ENCODE measurements around the gene LMF1.

LMF1 gene

DNA sequence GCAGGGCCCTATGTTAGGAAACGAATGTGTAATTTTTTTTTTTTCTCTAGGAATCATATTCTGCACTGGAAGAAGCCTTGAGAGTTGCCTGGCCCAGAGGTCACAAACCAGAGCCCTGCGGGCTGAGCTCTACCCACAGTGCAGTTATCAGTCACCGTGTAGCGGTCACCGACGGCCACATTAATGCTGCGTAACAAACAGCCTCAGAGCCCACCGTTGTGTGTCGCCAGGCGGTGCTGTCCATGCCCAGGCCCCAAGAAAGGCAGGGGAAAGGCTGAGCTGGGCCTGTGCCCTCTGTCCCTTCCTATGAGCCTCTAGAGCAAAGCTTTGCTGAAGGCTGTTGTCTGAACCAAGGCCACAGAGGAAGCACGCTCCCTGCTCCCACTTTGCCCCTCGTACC is 4.5 kb upstream of the LMF1 start:
- Mint-ChIP-seq H3K27ac (no peak overlapping the region), H3K36me3 (ENCODE audit: low read depth) (no peaks in the 10 kb centered on the region), H3K4me3 (no peak overlapping the region), H3K4me1 (ENCODE audit: low read depth) (peaks cover 4% of the 10 kb centered on the region), H3K27me3 (ENCODE audit: low read depth) (peaks cover 15% of the 10 kb centered on the region), H3K9me3 (no peaks in the 10 kb centered on the region)
- no peak for DNase-seq (ENCODE audit: low spot score)

- Mint-ChIP-seq H3K27ac (no peak overlapping the region), H3K9me3 (no peaks in the 10 kb centered on the region), H3K4me1 (ENCODE audit: low read depth) (peaks cover 4% of the 10 kb centered on the region), H3K36me3 (ENCODE audit: low read depth) (no peaks in the 10 kb centered on the region), H3K4me3 (no peak overlapping the region), H3K27me3 (ENCODE audit: low read depth) (peaks cover 15% of the 10 kb centered on the region)
- DNase-seq (ENCODE audit: low spot score), result no peak
These were observed 4.0 kb upstream of the LMF1 start for GRCh38 chr16:974611-975261.

GRCh38 chr16:974001-974601 is 3.3 kb upstream of the LMF1 start:
- Mint-ChIP-seq H3K4me3 (no peak overlapping the region), H3K9me3 (no peaks in the 10 kb centered on the region), H3K4me1 (ENCODE audit: low read depth) (peaks cover 6% of the 10 kb centered on the region), H3K27me3 (ENCODE audit: low read depth) (peaks cover 11% of the 10 kb centered on the region), H3K27ac (no peak overlapping the region), H3K36me3 (ENCODE audit: low read depth) (no peaks in the 10 kb centered on the region)
- no peak for DNase-seq (ENCODE audit: low spot score)

GRCh38 chr16:973366-973765 is 2.6 kb upstream of the LMF1 start:
- Mint-ChIP-seq H3K9me3 (no peaks in the 10 kb centered on the region), H3K27ac (no peak overlapping the region), H3K27me3 (ENCODE audit: low read depth) (peaks cover 11% of the 10 kb centered on the region), H3K4me3 (no peak overlapping the region), H3K36me3 (ENCODE audit: low read depth) (peaks cover 5% of the 10 kb centered on the region), H3K4me1 (ENCODE audit: low read depth) (peaks cover 10% of the 10 kb centered on the region)
- no peak for DNase-seq (ENCODE audit: low spot score)

DNA sequence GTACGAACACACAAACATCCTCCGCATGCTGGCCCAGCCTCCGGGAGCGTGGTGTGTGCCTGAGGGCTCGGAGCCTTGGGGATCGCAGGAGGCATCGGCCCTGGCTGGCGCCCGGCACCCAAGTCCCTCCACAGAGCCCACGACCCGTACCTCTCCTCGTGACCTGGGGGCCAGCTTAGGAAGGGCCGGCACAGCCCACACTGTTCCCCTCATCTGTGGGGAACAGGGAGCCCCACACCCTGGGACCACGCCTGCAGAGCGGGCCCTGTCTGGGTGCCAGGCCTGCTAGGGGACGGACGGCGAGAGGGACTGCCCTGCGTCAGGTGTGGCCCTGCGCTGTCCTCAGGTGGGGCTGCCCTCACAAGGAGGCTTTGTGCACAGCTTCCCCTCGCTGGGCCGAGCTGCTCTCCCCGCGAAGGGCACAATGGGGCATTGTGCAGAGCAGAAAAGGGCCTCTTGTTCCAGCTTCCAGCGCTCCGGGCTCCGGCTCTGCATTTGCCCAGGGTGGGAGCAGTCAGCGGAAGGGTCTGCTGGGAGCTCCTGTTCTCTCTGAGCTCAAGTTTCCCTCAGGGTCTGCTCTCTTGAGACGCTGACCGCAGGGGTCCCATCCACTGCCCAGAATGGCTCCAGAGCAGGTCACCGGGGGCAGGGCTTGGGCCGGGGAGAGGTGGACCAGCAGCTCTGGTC is 1.7 kb upstream of the LMF1 start:
- peaks cover 7% of the 10 kb centered on the region for H3K27me3 Mint-ChIP-seq (ENCODE audit: low read depth)
- H3K9me3 Mint-ChIP-seq, result no peaks in the 10 kb centered on the region
- peaks cover 7% of the 10 kb centered on the region for H3K36me3 Mint-ChIP-seq (ENCODE audit: low read depth)

GRCh38 chr16:971981-972315 is 1.2 kb upstream of the LMF1 start:
- H3K4me3 Mint-ChIP-seq, result peak overlapping the region; percentile 64

More for the DNA sequence above, 1.7 kb upstream of the LMF1 start:
- Mint-ChIP-seq H3K4me1 (ENCODE audit: low read depth) (peaks cover 13% of the 10 kb centered on the region), H3K4me3 (no peak overlapping the region), H3K27ac (no peak overlapping the region)
- no peak for DNase-seq (ENCODE audit: low spot score)

DNA sequence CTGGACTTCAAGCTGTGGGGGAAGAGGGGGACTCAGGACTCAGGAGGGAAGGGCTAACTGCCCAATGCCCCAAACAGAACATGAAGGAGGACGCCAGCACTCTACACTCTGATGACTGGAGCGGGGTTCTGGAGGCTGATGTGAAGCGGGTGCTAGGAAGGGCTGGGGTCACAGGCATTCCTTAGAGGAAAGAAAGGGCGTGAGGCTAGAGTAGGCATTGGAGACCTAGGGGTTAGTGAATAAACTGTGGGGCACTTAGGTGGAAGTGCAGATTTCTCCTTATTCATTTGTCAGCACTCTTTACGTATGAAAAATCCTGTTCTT is 760 bp upstream of the LMF1 start:
- H3K36me3 Mint-ChIP-seq (ENCODE audit: low read depth), result peaks cover 10% of the 10 kb centered on the region
- H3K27ac Mint-ChIP-seq, result no peak overlapping the region
- peaks cover 7% of the 10 kb centered on the region for H3K27me3 Mint-ChIP-seq (ENCODE audit: low read depth)
- peak overlapping the region; percentile 64 for H3K4me3 Mint-ChIP-seq
- DNase-seq (ENCODE audit: low spot score), result no peak
- peaks cover 13% of the 10 kb centered on the region for H3K4me1 Mint-ChIP-seq (ENCODE audit: low read depth)
- H3K9me3 Mint-ChIP-seq, result no peaks in the 10 kb centered on the region

More at GRCh38 chr16:971981-972315, 1.2 kb upstream of the LMF1 start:
- Mint-ChIP-seq H3K27ac (no peak overlapping the region), H3K36me3 (ENCODE audit: low read depth) (peaks cover 7% of the 10 kb centered on the region), H3K9me3 (no peaks in the 10 kb centered on the region), H3K4me1 (ENCODE audit: low read depth) (peaks cover 13% of the 10 kb centered on the region), H3K27me3 (ENCODE audit: low read depth) (peaks cover 7% of the 10 kb centered on the region)
- DNase-seq (ENCODE audit: low spot score), result no peak

- Mint-ChIP-seq H3K27ac (peak overlapping the region; percentile 55), H3K27me3 (ENCODE audit: low read depth) (peaks cover 7% of the 10 kb centered on the region), H3K36me3 (ENCODE audit: low read depth) (peaks cover 19% of the 10 kb centered on the region), H3K9me3 (peaks cover 5% of the 10 kb centered on the region), H3K4me3 (peak overlapping the region; percentile 73), H3K4me1 (ENCODE audit: low read depth) (peaks cover 16% of the 10 kb centered on the region)
- DNase-seq (ENCODE audit: low spot score), result no peak
These were observed 408 bp downstream of the LMF1 start for GRCh38 chr16:970386-970765.

- peaks cover 25% of the 10 kb centered on the region for H3K36me3 Mint-ChIP-seq (ENCODE audit: low read depth)
- no peak for DNase-seq (ENCODE audit: low spot score)
- peaks cover 7% of the 10 kb centered on the region for H3K27me3 Mint-ChIP-seq (ENCODE audit: low read depth)
- peaks cover 18% of the 10 kb centered on the region for H3K4me1 Mint-ChIP-seq (ENCODE audit: low read depth)
- no peak overlapping the region for H3K27ac Mint-ChIP-seq
- peaks cover 9% of the 10 kb centered on the region for H3K9me3 Mint-ChIP-seq
- peak overlapping the region; percentile 71 for H3K4me3 Mint-ChIP-seq
These were observed 1.0 kb downstream of the LMF1 start for GRCh38 chr16:969508-970385.

- peak overlapping the region; percentile 45 for H3K27ac Mint-ChIP-seq
- peaks cover 31% of the 10 kb centered on the region for H3K36me3 Mint-ChIP-seq (ENCODE audit: low read depth)
- no peak for DNase-seq (ENCODE audit: low spot score)
- peak overlapping the region; percentile 77 for H3K4me3 Mint-ChIP-seq
- H3K27me3 Mint-ChIP-seq (ENCODE audit: low read depth), result peaks cover 7% of the 10 kb centered on the region
- H3K4me1 Mint-ChIP-seq (ENCODE audit: low read depth), result peaks cover 27% of the 10 kb centered on the region
- peaks cover 9% of the 10 kb centered on the region for H3K9me3 Mint-ChIP-seq
These were observed 2.2 kb downstream of the LMF1 start for GRCh38 chr16:968620-969019.

GRCh38 chr16:967546-968295 is 3.1 kb downstream of the LMF1 start:
- DNase-seq (ENCODE audit: low spot score), result no peak
- H3K27ac Mint-ChIP-seq, result no peak overlapping the region
- H3K9me3 Mint-ChIP-seq, result peaks cover 9% of the 10 kb centered on the region
- peaks cover 32% of the 10 kb centered on the region for H3K4me1 Mint-ChIP-seq (ENCODE audit: low read depth)
- H3K4me3 Mint-ChIP-seq, result no peak overlapping the region
- peaks cover 7% of the 10 kb centered on the region for H3K27me3 Mint-ChIP-seq (ENCODE audit: low read depth)
- peaks cover 32% of the 10 kb centered on the region for H3K36me3 Mint-ChIP-seq (ENCODE audit: low read depth)

- no peak for DNase-seq (ENCODE audit: low spot score)
- Mint-ChIP-seq H3K36me3 (ENCODE audit: low read depth) (peaks cover 32% of the 10 kb centered on the region), H3K4me1 (ENCODE audit: low read depth) (peaks cover 32% of the 10 kb centered on the region), H3K4me3 (no peak overlapping the region), H3K27me3 (ENCODE audit: low read depth) (peaks cover 7% of the 10 kb centered on the region), H3K9me3 (peaks cover 9% of the 10 kb centered on the region), H3K27ac (no peak overlapping the region)
These were observed 3.7 kb downstream of the LMF1 start for GRCh38 chr16:967077-967541.

- peaks cover 1% of the 10 kb centered on the region for H3K27me3 Mint-ChIP-seq (ENCODE audit: low read depth)
- H3K4me1 Mint-ChIP-seq (ENCODE audit: low read depth), result peaks cover 29% of the 10 kb centered on the region
- no peak for DNase-seq (ENCODE audit: low spot score)
- H3K9me3 Mint-ChIP-seq, result peaks cover 9% of the 10 kb centered on the region
- H3K4me3 Mint-ChIP-seq, result no peak overlapping the region
- H3K27ac Mint-ChIP-seq, result no peak overlapping the region
- H3K36me3 Mint-ChIP-seq (ENCODE audit: low read depth), result peaks cover 32% of the 10 kb centered on the region
These were observed 4.3 kb downstream of the LMF1 start for GRCh38 chr16:966505-966904.
